Caco-2 (cell line): ENCODE results near the gene NKG7. TPM values are rescaled to one million over a fixed set of nuclear protein-coding genes. Genes with fewer than 3 reads are reported as not detected.

Source experiments
- BruUV-seq: library from RNA; stranded (reverse); fragments of 400-500 nt; replicated peaks from 2 replicates; lab custom pipeline; 2021; lab: Mats Ljungman, UMichigan
- CTCF ChIA-PET: fragments of 300-600 bp; sonication (Branson Sonifier 250); formaldehyde crosslinking; loops from one replicate; lab custom pipeline; 2022; ENCODE audit warnings: antibody characterized with exemption; lab: Charles Lee
- POLR2A ChIA-PET: fragments of 300-600 bp; sonication (Branson Sonifier 250); formaldehyde crosslinking; loops from one replicate; lab custom pipeline; 2022; ENCODE audit warnings: antibody characterized with exemption; lab: Charles Lee
- DNase-seq, 2 experiments: peaks; one replicate each; pipeline versions ENCODE4 v3.0.0 to v3.0.0-alpha.2; 2020 to 2022
- H3K27me3 ChIP-seq: replicated peaks from 2 replicates; pipeline ENCODE4 v1.6.0; 2011; ENCODE audit warnings: low read length; ENCODE audit not compliant: control insufficient read depth, insufficient read depth
- H3K36me3 ChIP-seq: 2 replicates; pipeline ENCODE4 v1.5.1; 2011; ENCODE audit warnings: low read length; ENCODE audit not compliant: control insufficient read depth, insufficient read depth
- H3K4me1 ChIP-seq: fragments of 250-450 bp; sonication (Bioruptor Pico); 2 replicates; pipeline ENCODE4 v1.5.1; 2020; ENCODE audit warnings: mild to moderate bottlenecking
- H3K4me3 ChIP-seq: 2 replicates; pipeline ENCODE4 v1.5.1; 2011; ENCODE audit warnings: low read depth, mild to moderate bottlenecking, control low read depth, low read length
- H3K9me3 ChIP-seq: fragments of 250-450 bp; sonication (Bioruptor Pico); 2 replicates; pipeline ENCODE4 v1.5.1; 2020; ENCODE audit warnings: mild to moderate bottlenecking, moderate library complexity
- H3K27ac Mint-ChIP-seq: one replicate; pipeline ENCODE4 v1.8.0; 2022; ENCODE audit warnings: mixed read lengths; ENCODE audit not compliant: unreplicated experiment
- H3K27me3 Mint-ChIP-seq: one replicate; pipeline ENCODE4 v1.8.0; 2022; ENCODE audit warnings: mixed read lengths; ENCODE audit not compliant: insufficient read depth, unreplicated experiment
- H3K36me3 Mint-ChIP-seq: one replicate; pipeline ENCODE4 v1.8.0; 2022; ENCODE audit warnings: mild to moderate bottlenecking, mixed read lengths; ENCODE audit not compliant: insufficient read depth, unreplicated experiment
- H3K4me1 Mint-ChIP-seq: one replicate; pipeline ENCODE4 v1.8.0; 2022; ENCODE audit warnings: low read depth, mixed read lengths; ENCODE audit not compliant: unreplicated experiment
- H3K4me3 Mint-ChIP-seq: one replicate; pipeline ENCODE4 v1.8.0; 2022; ENCODE audit warnings: mild to moderate bottlenecking, moderate library complexity, mixed read lengths; ENCODE audit not compliant: unreplicated experiment
- H3K9me3 Mint-ChIP-seq: one replicate; pipeline ENCODE4 v1.8.0; 2022; ENCODE audit warnings: mixed read lengths; ENCODE audit not compliant: unreplicated experiment
- intact Hi-C: fragments of 100-400 bp; cut with micrococcal nuclease; formaldehyde crosslinking; loops from one replicate; pipeline ENCODE4 v1.10.0; 2022; ENCODE audit not compliant: unreplicated experiment
- total RNA-seq: library from RNA; stranded (reverse); gene quantifications from 2 replicates; pipeline ENCODE4 v1.2.3, GENCODE V29; 2022
- TF ChIP-seq, protein P1 (sequence below), 2 experiments: fragments of 200-600 bp in 1 of 2; IDR thresholded peaks; 1 replicate in 1 of 2; 2 replicates in 1 of 2; pipeline versions ENCODE4 v1.5.1 to v1.8.0; 2011 to 2022; ENCODE audit warnings: antibody characterized with exemption in 1 of 2, control low read depth in 1 of 2, inconsistent platforms in 1 of 2, low read depth in 1 of 2, low read length in 1 of 2, mild to moderate bottlenecking in 1 of 2, moderate library complexity in 1 of 2; ENCODE audit not compliant: insufficient read depth in 1 of 2, severe bottlenecking in 1 of 2, unreplicated experiment in 1 of 2

NKG7 gene
- total RNA-seq, 1 experiment from 2014 or later: not detected

DNA sequence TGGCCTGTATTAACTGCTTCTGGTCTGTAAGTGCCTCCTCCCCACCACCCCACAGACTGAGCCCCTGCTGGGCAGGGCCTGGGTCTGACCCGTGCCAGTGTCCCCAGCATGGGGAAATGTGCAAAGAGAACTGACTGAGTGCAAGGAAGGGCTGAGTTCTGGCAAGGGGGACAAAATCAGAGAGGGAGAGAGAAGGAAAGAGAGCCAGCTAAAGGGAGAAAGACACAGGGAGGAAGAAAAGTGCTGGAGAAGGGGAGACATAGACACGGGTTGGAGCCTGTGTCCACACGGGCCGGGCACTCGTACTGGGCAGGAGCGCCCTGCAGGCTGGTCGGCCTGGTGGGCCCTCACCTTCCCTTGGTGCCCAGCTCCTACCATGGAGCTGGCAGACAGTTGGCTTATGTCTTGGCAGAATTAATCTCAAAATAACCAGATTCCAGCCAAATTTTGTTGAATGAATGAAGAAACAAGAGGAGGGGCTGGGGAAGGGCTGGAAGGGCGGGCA lies 1.2 kb downstream of the NKG7 start:
- Histone ChIP-seq H3K4me3 (no peak overlapping the region), H3K4me1 (peaks cover 5% of the 10 kb centered on the region; the same call in 1 of the 2 replicates), H3K27me3 (no peaks in the 10 kb centered on the region), H3K36me3 (no peaks in the 10 kb centered on the region), H3K9me3 (no peaks in the 10 kb centered on the region)
- intact Hi-C loops: no loop called here
- BruUV-seq: no TSS peak
- Mint-ChIP-seq H3K9me3 (no peaks in the 10 kb centered on the region), H3K4me3 (no peak overlapping the region), H3K27ac (no peak overlapping the region), H3K36me3 (peaks cover 18% of the 10 kb centered on the region), H3K27me3 (no peaks in the 10 kb centered on the region), H3K4me1 (no peaks in the 10 kb centered on the region)
- TF ChIP-seq, protein P1, sequence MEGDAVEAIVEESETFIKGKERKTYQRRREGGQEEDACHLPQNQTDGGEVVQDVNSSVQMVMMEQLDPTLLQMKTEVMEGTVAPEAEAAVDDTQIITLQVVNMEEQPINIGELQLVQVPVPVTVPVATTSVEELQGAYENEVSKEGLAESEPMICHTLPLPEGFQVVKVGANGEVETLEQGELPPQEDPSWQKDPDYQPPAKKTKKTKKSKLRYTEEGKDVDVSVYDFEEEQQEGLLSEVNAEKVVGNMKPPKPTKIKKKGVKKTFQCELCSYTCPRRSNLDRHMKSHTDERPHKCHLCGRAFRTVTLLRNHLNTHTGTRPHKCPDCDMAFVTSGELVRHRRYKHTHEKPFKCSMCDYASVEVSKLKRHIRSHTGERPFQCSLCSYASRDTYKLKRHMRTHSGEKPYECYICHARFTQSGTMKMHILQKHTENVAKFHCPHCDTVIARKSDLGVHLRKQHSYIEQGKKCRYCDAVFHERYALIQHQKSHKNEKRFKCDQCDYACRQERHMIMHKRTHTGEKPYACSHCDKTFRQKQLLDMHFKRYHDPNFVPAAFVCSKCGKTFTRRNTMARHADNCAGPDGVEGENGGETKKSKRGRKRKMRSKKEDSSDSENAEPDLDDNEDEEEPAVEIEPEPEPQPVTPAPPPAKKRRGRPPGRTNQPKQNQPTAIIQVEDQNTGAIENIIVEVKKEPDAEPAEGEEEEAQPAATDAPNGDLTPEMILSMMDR (IDR thresholded peaks at IDR 0.05; ENCODE audit: insufficient read depth in 1 of 2, low read depth in 1 of 2, low read length in 1 of 2, severe bottlenecking in 1 of 2, unreplicated experiment in 1 of 2): no peak
- POLR2A ChIA-PET: no interaction called here
- CTCF ChIA-PET: interaction anchor here (1.6 kb wide), 1 partner anchor 32 kb away, joined by 4 read pairs; no protein-coding TSS in a partner anchor
- no peak for DNase-seq

DNA sequence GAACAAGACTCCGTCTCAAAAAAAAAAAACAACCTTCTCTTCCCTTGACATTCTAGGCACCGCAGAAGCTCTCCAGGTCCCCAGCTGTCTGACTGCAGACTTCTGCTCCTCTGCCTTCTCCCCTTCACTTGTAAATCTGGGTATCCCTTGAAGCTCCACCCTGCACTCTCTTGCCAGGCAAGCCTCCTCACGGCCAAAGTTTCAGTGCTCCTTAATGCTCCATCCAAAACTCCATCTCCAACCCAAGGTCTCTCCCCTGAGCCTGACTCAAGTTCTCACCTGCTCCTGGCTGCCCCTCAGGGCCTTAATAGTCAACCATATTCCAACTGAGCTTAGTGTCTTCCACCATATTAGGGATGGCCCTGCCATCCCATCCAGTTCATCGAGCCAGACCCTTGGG lies 2.2 kb downstream of the NKG7 start:
- no TSS peak for BruUV-seq
- Mint-ChIP-seq H3K4me1 (no peaks in the 10 kb centered on the region), H3K27me3 (no peaks in the 10 kb centered on the region), H3K27ac (peak overlapping the region; percentile 18), H3K9me3 (no peaks in the 10 kb centered on the region), H3K36me3 (peaks cover 21% of the 10 kb centered on the region), H3K4me3 (peak overlapping the region; percentile 45)
- intact Hi-C loops: no loop called here
- H3K27me3 ChIP-seq: no peaks in the 10 kb centered on the region
- POLR2A ChIA-PET: interaction anchor here (0.7 to 1.0 kb wide), 2 partner anchors 15 to 31 kb away, joined by 4 to 6 read pairs; no protein-coding TSS in a partner anchor
- CTCF ChIA-PET: interaction anchor here (0.6 to 0.7 kb wide), 2 partner anchors 20 to 31 kb away, joined by 3 read pairs; no protein-coding TSS in a partner anchor
- H3K4me1 ChIP-seq: peaks cover 7% of the 10 kb centered on the region
- TF ChIP-seq, protein P1 (IDR thresholded peaks at IDR 0.05; ENCODE audit: insufficient read depth in 1 of 2, low read depth in 1 of 2, low read length in 1 of 2, severe bottlenecking in 1 of 2, unreplicated experiment in 1 of 2): no peak
- H3K9me3 ChIP-seq: no peaks in the 10 kb centered on the region
- DNase-seq: no peak
- no peak overlapping the region for H3K4me3 ChIP-seq
- no peaks in the 10 kb centered on the region for H3K36me3 ChIP-seq

DNA sequence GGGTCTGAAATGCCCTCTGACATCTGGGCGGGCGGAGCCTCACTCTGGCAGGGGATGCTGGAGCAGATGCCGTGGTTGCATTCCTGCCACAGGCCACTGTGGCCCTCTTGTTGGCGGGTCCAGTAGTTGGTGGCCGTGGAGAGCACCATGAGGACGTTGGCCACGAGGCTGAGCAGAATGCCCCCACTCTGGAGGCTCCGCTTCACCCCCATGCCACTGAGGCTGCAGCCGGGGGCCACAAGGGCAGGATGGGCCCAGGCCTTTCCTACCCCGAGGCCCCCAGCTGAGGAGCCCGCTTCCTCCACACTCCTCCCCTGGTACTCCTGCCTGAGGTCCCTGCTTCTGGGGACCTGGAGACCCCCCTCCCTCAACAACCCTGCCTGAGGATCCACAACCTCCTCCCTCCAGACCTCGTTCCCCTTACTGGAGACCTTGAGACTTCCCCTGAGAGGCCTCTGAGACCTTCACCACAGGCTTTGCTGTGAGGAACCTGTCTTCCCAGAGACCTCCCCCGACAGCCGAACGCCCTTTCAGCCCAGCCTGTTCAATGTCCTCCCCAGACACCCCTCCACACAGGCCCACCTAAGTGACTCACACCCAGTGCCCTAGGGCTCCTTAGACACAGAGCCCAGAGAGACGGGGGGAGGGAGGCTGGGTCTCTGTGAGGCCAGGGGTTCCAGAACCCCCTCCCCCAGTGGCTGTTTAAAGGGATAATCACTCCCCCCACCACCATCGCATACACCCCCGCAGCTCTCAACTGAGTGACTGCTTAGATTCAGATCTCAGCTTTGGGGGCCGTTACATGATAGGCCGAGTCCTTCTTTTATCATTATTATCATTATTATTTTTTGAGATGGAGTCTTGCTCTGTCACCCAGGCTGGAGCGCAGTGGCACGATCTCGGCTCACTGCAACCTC lies 3.8 kb downstream of the NKG7 start, which contains the start of gene CLDND2:
Gene CLDND2, minus strand, starts transcription at position 638 of the 917 bp plus-strand sequence. Its CDS starts 426 bp downstream, at position 212.
- peaks cover 23% of the 10 kb centered on the region for H3K4me1 ChIP-seq
- BruUV-seq: no TSS peak
- Mint-ChIP-seq H3K27ac (peak within 1 kb of the TSS; percentile 100), H3K9me3 (no peaks in the 10 kb centered on the region), H3K4me3 (peak within 1 kb of the TSS; percentile 94), H3K4me1 (peaks cover 12% of the 10 kb centered on the region), H3K27me3 (no peaks in the 10 kb centered on the region), H3K36me3 (peaks cover 25% of the 10 kb centered on the region)
- peak within 1 kb of the TSS; percentile 77 for H3K4me3 ChIP-seq
- H3K27me3 ChIP-seq: no peaks in the 10 kb centered on the region
- CTCF ChIA-PET: interaction anchor here (0.7 to 1.5 kb wide), 5 partner anchors 14 to 335 kb away, joined by 3 to 30 read pairs (median 4); no protein-coding TSS in a partner anchor
- TF ChIP-seq, protein P1 (IDR thresholded peaks at IDR 0.05; ENCODE audit: insufficient read depth in 1 of 2, low read depth in 1 of 2, low read length in 1 of 2, severe bottlenecking in 1 of 2, unreplicated experiment in 1 of 2): no peak
- no peak for DNase-seq
- POLR2A ChIA-PET: interaction anchor here (1.0 to 1.5 kb wide), 7 partner anchors 8 to 29 kb away, joined by 3 to 67 read pairs (median 10); partner anchors contain the start of gene VSIG10L
- H3K9me3 ChIP-seq: no peaks in the 10 kb centered on the region
- 0 out of 2 replicates have a peak, but pooled peaks cover 1% of the 10 kb centered on the region for H3K36me3 ChIP-seq
- intact Hi-C loops: no loop called here
